ENCODE results near the gene MROH9.

DNA sequence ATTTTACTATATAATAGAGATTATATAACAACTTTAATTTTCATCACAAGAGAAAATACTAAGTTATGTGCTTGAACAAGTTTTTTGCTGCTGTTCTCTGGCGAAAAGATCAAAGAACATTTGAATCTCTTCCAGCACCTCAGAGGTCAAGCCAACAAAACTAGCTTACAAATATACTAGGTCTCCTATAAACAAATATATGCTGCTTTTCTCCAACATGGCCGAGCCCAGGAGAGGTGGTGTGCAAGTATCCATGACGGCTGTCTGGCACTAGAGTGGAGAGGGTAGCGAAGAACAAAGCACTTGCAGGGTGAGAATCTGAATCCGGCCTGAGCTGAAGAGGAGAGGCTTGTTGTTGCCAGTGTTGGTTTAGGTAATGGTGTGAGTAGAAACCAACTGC lies 147.9 kb downstream of the MROH9 start:
- TF ChIP-seq, protein P1, sequence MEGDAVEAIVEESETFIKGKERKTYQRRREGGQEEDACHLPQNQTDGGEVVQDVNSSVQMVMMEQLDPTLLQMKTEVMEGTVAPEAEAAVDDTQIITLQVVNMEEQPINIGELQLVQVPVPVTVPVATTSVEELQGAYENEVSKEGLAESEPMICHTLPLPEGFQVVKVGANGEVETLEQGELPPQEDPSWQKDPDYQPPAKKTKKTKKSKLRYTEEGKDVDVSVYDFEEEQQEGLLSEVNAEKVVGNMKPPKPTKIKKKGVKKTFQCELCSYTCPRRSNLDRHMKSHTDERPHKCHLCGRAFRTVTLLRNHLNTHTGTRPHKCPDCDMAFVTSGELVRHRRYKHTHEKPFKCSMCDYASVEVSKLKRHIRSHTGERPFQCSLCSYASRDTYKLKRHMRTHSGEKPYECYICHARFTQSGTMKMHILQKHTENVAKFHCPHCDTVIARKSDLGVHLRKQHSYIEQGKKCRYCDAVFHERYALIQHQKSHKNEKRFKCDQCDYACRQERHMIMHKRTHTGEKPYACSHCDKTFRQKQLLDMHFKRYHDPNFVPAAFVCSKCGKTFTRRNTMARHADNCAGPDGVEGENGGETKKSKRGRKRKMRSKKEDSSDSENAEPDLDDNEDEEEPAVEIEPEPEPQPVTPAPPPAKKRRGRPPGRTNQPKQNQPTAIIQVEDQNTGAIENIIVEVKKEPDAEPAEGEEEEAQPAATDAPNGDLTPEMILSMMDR (IDR thresholded peaks at IDR 0.05 in 4 of 5, conservative IDR thresholded peaks at IDR 0.05 in 1 of 5): no peak
- TF ChIP-seq POLR2A (IDR thresholded peaks at IDR 0.05): no peak
